ENCODE data around the gene APOBEC3C.
A peak's percentile ranks its signal among the peaks of the same experiment; 100 is the strongest.
"Not testable (repeated sequence)": the region's sequence is repeated elsewhere in the genome, so short reads cannot be mapped to it uniquely, and the experiment has no call there.

APOBEC3C gene

DNA sequence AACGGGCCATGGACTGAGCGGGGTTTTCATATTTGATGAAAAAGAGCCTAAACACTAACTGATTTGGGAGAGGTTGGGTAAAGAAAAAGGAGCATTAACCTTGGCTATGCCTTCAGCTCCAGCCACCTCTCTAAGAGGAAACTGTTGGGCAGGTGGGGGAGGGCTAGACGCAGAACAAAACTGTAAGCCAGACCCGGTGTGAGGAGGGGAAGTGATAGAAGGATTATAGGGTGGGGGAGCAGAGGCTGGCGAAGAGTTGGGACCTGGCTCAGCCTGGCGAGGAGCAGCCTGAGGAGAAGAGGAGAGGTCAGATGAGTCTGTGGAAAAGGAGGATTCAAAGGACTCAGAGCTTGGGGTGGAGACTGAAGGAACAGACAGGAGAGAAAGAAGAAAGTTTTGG lies 47.2 kb downstream of the APOBEC3C start:
- H3K36me3 Mint-ChIP-seq, H3K9me3 Mint-ChIP-seq, H3K4me3 Mint-ChIP-seq, ATAC-seq, H3K27me3 Mint-ChIP-seq, H3K27ac Mint-ChIP-seq: not testable (repeated sequence)
- H3K4me1 Mint-ChIP-seq: peaks cover 22% of the 10 kb centered on the region

DNA sequence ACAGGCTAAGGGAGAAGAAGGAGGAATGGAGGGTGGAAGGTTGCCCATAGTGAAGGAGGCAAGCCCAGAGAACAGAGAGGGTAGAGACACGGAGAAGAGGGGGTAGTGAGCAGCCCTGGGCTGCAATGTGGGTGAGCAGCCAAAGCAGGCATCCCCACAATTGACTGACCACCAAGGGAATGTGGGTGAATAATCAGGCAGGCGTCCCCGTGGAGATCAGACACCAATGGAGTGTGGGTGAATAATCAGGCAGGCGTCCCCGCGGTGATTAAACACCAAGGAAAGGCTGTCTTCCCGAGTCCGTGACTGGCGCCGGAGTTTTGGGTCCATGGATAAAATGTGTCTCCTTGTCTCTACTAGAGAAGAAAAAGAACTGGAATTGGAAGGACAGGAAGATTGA lies 47.9 kb downstream of the APOBEC3C start:
- H3K4me3 Mint-ChIP-seq, H3K9me3 Mint-ChIP-seq, H3K27me3 Mint-ChIP-seq, ATAC-seq, H3K27ac Mint-ChIP-seq, H3K36me3 Mint-ChIP-seq: not testable (repeated sequence)
- peaks cover 22% of the 10 kb centered on the region for H3K4me1 Mint-ChIP-seq

DNA sequence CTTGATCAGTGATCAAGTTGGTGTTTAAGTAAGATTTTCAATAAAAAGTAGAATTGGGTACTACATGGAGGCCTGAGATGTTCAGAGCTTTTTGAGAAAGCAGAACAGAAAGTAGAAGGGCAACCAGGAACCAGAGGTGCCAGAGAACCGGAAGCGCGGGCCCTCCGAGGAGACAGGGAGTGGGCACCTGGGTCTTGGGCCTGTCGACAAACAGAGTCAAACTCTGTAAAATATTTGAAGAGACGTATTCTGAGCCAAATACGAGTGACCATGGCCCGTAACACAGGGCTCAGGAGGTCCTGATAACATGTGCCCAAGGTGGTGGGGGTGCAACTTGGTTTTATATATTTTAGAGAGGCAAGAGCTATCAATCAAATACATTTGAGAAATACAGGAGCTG lies 49.8 kb downstream of the APOBEC3C start:
- not testable (repeated sequence) for H3K27ac Mint-ChIP-seq, H3K36me3 Mint-ChIP-seq, H3K27me3 Mint-ChIP-seq, H3K9me3 Mint-ChIP-seq
- ATAC-seq: peak; percentile 81
- H3K4me1 Mint-ChIP-seq: peaks cover 22% of the 10 kb centered on the region
- peak overlapping the region; percentile 47 for H3K4me3 Mint-ChIP-seq

DNA sequence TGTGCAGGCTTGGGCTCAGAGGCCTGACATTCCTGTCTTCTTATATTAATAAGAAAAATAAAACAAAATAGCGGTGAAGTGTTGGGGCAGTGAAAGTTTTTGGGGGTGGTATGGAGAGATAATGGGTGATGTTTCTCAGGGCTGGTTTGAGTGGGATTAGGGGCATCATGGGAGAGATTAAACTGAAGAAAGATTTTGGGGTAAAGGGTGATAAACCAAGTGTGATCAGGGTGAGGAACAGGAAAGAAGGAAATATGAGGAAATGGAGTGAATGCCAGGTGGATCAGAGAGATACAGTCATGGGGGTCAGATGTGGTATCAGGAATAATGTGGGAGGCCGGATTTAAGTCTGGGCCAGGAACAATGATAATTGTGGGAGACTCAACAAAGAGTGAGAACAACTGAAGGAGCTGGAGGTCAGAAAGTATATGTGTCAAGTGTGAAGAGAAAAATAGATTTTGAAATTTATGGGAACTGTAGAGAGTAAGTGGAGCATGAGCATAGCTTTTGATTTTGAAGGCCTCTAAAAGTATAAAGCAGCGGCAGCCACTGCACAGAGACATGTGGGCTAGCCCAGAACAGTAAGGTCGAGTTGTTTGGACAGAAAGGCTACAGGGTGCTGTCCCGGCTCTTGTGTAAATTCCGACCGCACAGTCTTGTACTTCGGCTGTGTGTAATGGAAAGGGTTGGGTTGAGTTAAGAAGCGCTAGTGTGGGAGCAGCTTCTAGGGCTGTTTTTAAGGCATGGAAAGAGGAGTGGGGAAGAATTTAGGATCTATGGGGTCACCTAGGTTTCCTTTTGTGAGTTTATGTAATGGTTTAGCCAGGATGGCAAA lies 52.6 kb downstream of the APOBEC3C start:
- Mint-ChIP-seq H3K36me3 (peaks cover 17% of the 10 kb centered on the region), H3K4me1 (peaks cover 42% of the 10 kb centered on the region)
- ATAC-seq: peak; percentile 85
- not testable (repeated sequence) for H3K4me3 Mint-ChIP-seq, H3K27ac Mint-ChIP-seq, H3K9me3 Mint-ChIP-seq, H3K27me3 Mint-ChIP-seq

DNA sequence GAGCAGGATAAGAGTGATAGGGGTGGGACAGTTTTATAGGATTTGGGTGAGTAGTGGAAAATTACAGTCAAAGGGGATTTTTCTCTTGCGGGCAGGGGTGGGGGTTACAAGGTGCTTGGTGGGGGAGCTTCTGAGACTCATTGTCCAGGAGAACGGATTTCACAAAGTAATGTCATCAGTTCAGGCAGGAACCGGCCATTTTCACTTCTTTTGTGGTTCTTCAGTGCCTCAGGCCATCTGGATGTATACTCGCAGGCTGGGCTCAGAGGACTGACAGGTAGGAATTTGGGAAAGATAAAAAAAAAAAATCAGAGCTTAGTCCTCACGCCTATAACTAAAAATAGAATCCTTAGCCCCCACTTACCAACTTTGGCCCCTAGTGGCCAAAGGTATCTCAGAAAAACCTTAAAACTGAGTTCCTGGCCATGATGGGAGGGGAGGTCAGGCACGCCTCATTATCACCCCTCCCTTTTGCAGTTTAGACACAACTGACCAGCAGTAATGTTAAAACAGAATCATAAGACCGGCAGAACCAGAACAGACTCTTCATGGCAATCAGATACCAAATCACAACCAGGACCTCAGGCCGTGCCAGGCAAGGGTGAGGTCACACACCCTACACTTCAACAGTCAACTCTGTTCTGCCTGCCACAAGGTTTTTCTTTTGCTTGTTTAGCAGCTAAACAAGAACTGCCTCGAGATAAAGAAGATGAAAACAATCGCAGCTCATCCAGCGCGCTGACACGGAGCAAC lies 54.2 kb downstream of the APOBEC3C start:
- ATAC-seq: no peak
- Mint-ChIP-seq H3K27me3 (no peaks in the 10 kb centered on the region), H3K27ac (no peak overlapping the region), H3K4me1 (peaks cover 52% of the 10 kb centered on the region), H3K4me3 (no peak overlapping the region), H3K9me3 (no peaks in the 10 kb centered on the region), H3K36me3 (peaks cover 17% of the 10 kb centered on the region)

Data from stimulated activated memory B cell treated with anti-CD40 and anti-IgM and Interleukin-4, amounts not matched to agents 10 μg/mL and 1 μg/mL and 100 μg/mL, for 72 hours (primary cell).